Neural cell (in vitro differentiated cells): ENCODE data around the gene TMEM184A. TPM values are rescaled to one million over a fixed set of nuclear protein-coding genes. Genes with fewer than 3 reads are reported as not detected.

ENCODE experiments used
- H2AFZ ChIP-seq: fragments of 200-600, 300-800 bp; sonication (generic), shearing (Covaris generic); 2 replicates; pipeline ENCODE4 v1.6.0; 2014; ENCODE audit warnings: low read depth, mild to moderate bottlenecking, antibody characterized with exemption, low read length, moderate library complexity
- H3F3A ChIP-seq: fragments of 200-600 bp; shearing (Covaris generic); 2 replicates; pipeline ENCODE4 v1.6.1; 2016; ENCODE audit warnings: mild to moderate bottlenecking, moderate library complexity, mixed read lengths, antibody characterized with exemption, low read length; ENCODE audit not compliant: insufficient read depth, poor library complexity, severe bottlenecking
- H3K27ac ChIP-seq: fragments of 200-600, 300-800 bp; sonication (generic), shearing (Covaris generic); 2 replicates; pipeline ENCODE4 v1.5.1; 2014; ENCODE audit warnings: mild to moderate bottlenecking, low read length, moderate library complexity
- H3K27me3 ChIP-seq: fragments of 300-800, 200-600 bp; sonication (generic), shearing (Covaris generic); 2 replicates; pipeline ENCODE4 v1.6.0; 2014; ENCODE audit warnings: mild to moderate bottlenecking, low read depth, low read length, moderate library complexity; ENCODE audit not compliant: insufficient read depth
- H3K36me3 ChIP-seq: fragments of 300-800, 200-600 bp; sonication (generic), shearing (Covaris generic); 2 replicates; pipeline ENCODE4 v1.5.1; 2014; ENCODE audit warnings: mild to moderate bottlenecking, antibody characterized with exemption, low read length, moderate library complexity; ENCODE audit not compliant: insufficient read depth
- H3K4me2 ChIP-seq: fragments of 300-800, 200-600 bp; sonication (generic), shearing (Covaris generic); 2 replicates; pipeline ENCODE4 v1.6.0; 2014; ENCODE audit warnings: mild to moderate bottlenecking, low read length
- H3K4me3 ChIP-seq: fragments of 300-800, 200-600 bp; sonication (generic), shearing (Covaris generic); 2 replicates; pipeline ENCODE4 v1.5.1; 2014; ENCODE audit warnings: mild to moderate bottlenecking, low read length, moderate library complexity
- H3K79me2 ChIP-seq: fragments of 200-600 bp; shearing (Covaris generic); replicated peaks from 2 replicates; pipeline ENCODE4 v1.6.0; 2014; ENCODE audit warnings: mild to moderate bottlenecking, low read length, moderate library complexity; ENCODE audit not compliant: insufficient read depth
- H3K9ac ChIP-seq: fragments of 300-800, 200-600 bp; sonication (generic), shearing (Covaris generic); 2 replicates; pipeline ENCODE4 v1.6.1; 2016; ENCODE audit warnings: mild to moderate bottlenecking, low read length, mixed read lengths
- H3K9me2 ChIP-seq: fragments of 200-600 bp; shearing (Covaris generic); 2 replicates; pipeline ENCODE4 v1.6.1; 2016; ENCODE audit warnings: mild to moderate bottlenecking, low read length, mixed read lengths; ENCODE audit not compliant: insufficient read depth
- H3K9me3 ChIP-seq: fragments of 200-600, 300-800 bp; sonication (generic), shearing (Covaris generic); 2 replicates; pipeline ENCODE4 v1.6.1; 2016; ENCODE audit warnings: mild to moderate bottlenecking, mixed run types, low read length, moderate library complexity, mixed read lengths
- H4K20me1 ChIP-seq: fragments of 200-600 bp; shearing (Covaris generic); 2 replicates; pipeline ENCODE4 v1.6.1; 2016; ENCODE audit warnings: mild to moderate bottlenecking, mixed run types; ENCODE audit not compliant: insufficient read depth
- EP300 ChIP-seq: fragments of 450-650 bp; conservative IDR thresholded peaks from 2 replicates; pipeline ENCODE4 v1.6.1; 2014; ENCODE audit warnings: antibody characterized with exemption, mild to moderate bottlenecking, moderate library complexity; ENCODE audit not compliant: poor library complexity, severe bottlenecking
- EZH2 ChIP-seq: fragments of 200-600, 300-800 bp; shearing (Covaris generic), sonication (generic); IDR thresholded peaks from 2 replicates; pipeline ENCODE4 v1.6.1; 2014; ENCODE audit warnings: antibody characterized with exemption, low read length, borderline replicate concordance, mild to moderate bottlenecking; ENCODE audit not compliant: insufficient read depth, poor library complexity, severe bottlenecking
- MXI1 ChIP-seq: fragments of 450-650 bp; conservative IDR thresholded peaks from 2 replicates; pipeline ENCODE4 v1.6.1; 2014; ENCODE audit warnings: antibody characterized with exemption, mild to moderate bottlenecking; ENCODE audit not compliant: poor library complexity, severe bottlenecking
- POLR2AphosphoS5 ChIP-seq: IDR thresholded peaks from 2 replicates; pipeline ENCODE4 v1.6.1; 2012
- RAD21 ChIP-seq: fragments of 450-650 bp; conservative IDR thresholded peaks from 2 replicates; pipeline ENCODE4 v1.6.1; 2014; ENCODE audit warnings: antibody characterized with exemption, mild to moderate bottlenecking, moderate library complexity
- SMC3 ChIP-seq: fragments of 450-650 bp; conservative IDR thresholded peaks from 2 replicates; pipeline ENCODE4 v1.6.1; 2014; ENCODE audit warnings: antibody characterized with exemption, mild to moderate bottlenecking, moderate library complexity; ENCODE audit not compliant: poor library complexity
- TAF1 ChIP-seq: IDR thresholded peaks from 2 replicates; pipeline ENCODE4 v1.6.1; 2012; ENCODE audit warnings: low read depth
- polyA plus RNA-seq: library from polyadenylated mRNA; depleted of rRNA; stranded (reverse); fragments of >200 nt; gene quantifications from 2 replicates; pipeline ENCODE4 v1.2.3, GENCODE V29; 2014
- TF ChIP-seq, protein P1 (sequence below): fragments of 450-650 bp; IDR thresholded peaks from 2 replicates; pipeline ENCODE4 v1.5.1; 2014; ENCODE audit warnings: antibody characterized with exemption, mild to moderate bottlenecking, moderate library complexity; ENCODE audit not compliant: poor library complexity, severe bottlenecking
- TF ChIP-seq, protein P2 (sequence below): IDR thresholded peaks from 2 replicates; pipeline ENCODE4 v1.6.1; 2012; ENCODE audit warnings: borderline replicate concordance

Gene TMEM184A
- polyA plus RNA-seq, 1 donor from 2014 or later = not detected

- H3K36me3 ChIP-seq = no peaks in the 10 kb centered on the region
- no peak overlapping the region for H3K27ac ChIP-seq
- no peaks in the 10 kb centered on the region for H3F3A ChIP-seq
- H3K4me3 ChIP-seq = no peak overlapping the region
- no peaks in the 10 kb centered on the region for H3K79me2 ChIP-seq
- no peak overlapping the region for H2AFZ ChIP-seq
- TF ChIP-seq, protein P1, sequence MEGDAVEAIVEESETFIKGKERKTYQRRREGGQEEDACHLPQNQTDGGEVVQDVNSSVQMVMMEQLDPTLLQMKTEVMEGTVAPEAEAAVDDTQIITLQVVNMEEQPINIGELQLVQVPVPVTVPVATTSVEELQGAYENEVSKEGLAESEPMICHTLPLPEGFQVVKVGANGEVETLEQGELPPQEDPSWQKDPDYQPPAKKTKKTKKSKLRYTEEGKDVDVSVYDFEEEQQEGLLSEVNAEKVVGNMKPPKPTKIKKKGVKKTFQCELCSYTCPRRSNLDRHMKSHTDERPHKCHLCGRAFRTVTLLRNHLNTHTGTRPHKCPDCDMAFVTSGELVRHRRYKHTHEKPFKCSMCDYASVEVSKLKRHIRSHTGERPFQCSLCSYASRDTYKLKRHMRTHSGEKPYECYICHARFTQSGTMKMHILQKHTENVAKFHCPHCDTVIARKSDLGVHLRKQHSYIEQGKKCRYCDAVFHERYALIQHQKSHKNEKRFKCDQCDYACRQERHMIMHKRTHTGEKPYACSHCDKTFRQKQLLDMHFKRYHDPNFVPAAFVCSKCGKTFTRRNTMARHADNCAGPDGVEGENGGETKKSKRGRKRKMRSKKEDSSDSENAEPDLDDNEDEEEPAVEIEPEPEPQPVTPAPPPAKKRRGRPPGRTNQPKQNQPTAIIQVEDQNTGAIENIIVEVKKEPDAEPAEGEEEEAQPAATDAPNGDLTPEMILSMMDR = no peak
- TF ChIP-seq EP300 = no peak
- TF ChIP-seq SMC3 = no peak
- no peak for TF ChIP-seq POLR2AphosphoS5
- no peaks in the 10 kb centered on the region for H3K9me3 ChIP-seq
- H3K4me2 ChIP-seq = no peak overlapping the region
- H3K27me3 ChIP-seq = no peaks in the 10 kb centered on the region
- H4K20me1 ChIP-seq = no peaks in the 10 kb centered on the region
- H3K9me2 ChIP-seq = no peaks in the 10 kb centered on the region
- no peak overlapping the region for H3K9ac ChIP-seq
Observed at GRCh38 chr7:1545417-1546246, 10.4 kb downstream of the TMEM184A start.

DNA sequence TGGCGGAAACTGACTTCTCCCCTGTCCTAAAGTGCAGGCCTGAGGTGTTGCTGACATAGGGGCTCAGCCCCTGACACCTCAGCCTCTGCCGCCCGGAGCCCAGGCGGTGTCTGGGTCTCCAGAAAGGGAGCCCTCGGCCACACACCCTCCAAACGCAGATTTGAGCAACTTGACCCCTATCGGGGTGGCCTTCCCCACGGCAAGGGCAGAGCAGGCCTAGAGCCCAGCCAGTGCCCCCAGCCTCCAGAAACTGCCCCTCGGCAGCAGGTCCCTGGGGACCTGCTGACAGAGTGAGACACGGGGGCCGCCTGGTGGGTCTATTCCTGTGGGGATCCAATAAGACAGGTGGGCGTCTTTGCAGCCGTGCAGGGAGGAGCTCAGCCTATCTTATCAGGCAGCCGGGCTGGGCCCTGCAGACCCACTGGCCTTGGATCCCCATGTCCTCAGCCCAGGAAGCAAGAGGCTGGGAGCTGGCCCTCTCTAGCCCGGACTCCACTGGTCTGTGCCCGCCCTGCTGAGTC, 11.0 kb downstream of the TMEM184A start:
- Histone ChIP-seq H3K9ac (no peak overlapping the region), H3K36me3 (no peaks in the 10 kb centered on the region), H3F3A (no peaks in the 10 kb centered on the region), H4K20me1 (no peaks in the 10 kb centered on the region), H3K4me3 (no peak overlapping the region), H3K27me3 (no peaks in the 10 kb centered on the region), H3K9me2 (no peaks in the 10 kb centered on the region), H3K9me3 (no peaks in the 10 kb centered on the region), H3K4me2 (no peak overlapping the region), H3K27ac (no peak overlapping the region), H3K79me2 (no peaks in the 10 kb centered on the region), H2AFZ (no peak overlapping the region)
- TF ChIP-seq, protein P1 = no peak
- TF ChIP-seq POLR2AphosphoS5 = no peak
- no peak for TF ChIP-seq TAF1
- TF ChIP-seq, protein P2, sequence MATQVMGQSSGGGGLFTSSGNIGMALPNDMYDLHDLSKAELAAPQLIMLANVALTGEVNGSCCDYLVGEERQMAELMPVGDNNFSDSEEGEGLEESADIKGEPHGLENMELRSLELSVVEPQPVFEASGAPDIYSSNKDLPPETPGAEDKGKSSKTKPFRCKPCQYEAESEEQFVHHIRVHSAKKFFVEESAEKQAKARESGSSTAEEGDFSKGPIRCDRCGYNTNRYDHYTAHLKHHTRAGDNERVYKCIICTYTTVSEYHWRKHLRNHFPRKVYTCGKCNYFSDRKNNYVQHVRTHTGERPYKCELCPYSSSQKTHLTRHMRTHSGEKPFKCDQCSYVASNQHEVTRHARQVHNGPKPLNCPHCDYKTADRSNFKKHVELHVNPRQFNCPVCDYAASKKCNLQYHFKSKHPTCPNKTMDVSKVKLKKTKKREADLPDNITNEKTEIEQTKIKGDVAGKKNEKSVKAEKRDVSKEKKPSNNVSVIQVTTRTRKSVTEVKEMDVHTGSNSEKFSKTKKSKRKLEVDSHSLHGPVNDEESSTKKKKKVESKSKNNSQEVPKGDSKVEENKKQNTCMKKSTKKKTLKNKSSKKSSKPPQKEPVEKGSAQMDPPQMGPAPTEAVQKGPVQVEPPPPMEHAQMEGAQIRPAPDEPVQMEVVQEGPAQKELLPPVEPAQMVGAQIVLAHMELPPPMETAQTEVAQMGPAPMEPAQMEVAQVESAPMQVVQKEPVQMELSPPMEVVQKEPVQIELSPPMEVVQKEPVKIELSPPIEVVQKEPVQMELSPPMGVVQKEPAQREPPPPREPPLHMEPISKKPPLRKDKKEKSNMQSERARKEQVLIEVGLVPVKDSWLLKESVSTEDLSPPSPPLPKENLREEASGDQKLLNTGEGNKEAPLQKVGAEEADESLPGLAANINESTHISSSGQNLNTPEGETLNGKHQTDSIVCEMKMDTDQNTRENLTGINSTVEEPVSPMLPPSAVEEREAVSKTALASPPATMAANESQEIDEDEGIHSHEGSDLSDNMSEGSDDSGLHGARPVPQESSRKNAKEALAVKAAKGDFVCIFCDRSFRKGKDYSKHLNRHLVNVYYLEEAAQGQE = no peak
- no peak for TF ChIP-seq EZH2
- no peak for TF ChIP-seq RAD21
- no peak for TF ChIP-seq SMC3
- TF ChIP-seq MXI1 = no peak
- TF ChIP-seq EP300 = no peak
